ENCODE results near the gene DIAPH2. TPM values are rescaled to one million over a fixed set of nuclear protein-coding genes. Genes with fewer than 3 reads are reported as not detected.

The DIAPH2 gene
- total RNA-seq, 4 donors from 2014 or later, result 11.1 to 26.5 (median 18.7) TPM

DNA sequence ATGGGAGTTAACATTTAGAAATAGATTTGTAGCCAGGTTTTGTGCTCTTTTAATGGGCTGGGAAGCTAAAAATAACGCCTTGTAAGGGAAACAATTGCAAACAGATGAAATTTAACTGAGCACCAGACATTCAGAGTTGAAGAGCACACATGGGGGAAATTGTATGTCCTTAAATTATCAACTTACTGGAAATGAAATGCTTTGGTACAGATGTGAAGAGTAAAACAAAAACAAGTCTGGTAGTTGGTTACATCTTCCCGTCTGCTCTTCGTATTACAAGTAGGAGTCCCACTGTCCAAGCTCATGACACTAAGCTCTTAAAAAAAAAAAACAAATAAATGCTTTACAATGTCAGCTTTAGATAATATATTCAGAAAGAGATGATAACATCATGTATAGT lies 139.5 kb downstream of the DIAPH2 start:
- H3K27me3 ChIP-seq, result no peaks in the 10 kb centered on the region
- no peak overlapping the region for H3K4me3 ChIP-seq (replicated peaks in 1 of 3)
- intact Hi-C loops (cut with DNase I), result no loop called here
- H3K36me3 ChIP-seq, result no peaks in the 10 kb centered on the region
- 95 to 97% methylated on average over 3 of the region's 3 CpGs for WGBS, 2 donors
- no peaks in the 10 kb centered on the region for H3K4me1 ChIP-seq
- DNase-seq, result no peak
- H3K27ac ChIP-seq, result no peak overlapping the region
- no peaks in the 10 kb centered on the region for H3K9me3 ChIP-seq
- TF ChIP-seq, protein P1, sequence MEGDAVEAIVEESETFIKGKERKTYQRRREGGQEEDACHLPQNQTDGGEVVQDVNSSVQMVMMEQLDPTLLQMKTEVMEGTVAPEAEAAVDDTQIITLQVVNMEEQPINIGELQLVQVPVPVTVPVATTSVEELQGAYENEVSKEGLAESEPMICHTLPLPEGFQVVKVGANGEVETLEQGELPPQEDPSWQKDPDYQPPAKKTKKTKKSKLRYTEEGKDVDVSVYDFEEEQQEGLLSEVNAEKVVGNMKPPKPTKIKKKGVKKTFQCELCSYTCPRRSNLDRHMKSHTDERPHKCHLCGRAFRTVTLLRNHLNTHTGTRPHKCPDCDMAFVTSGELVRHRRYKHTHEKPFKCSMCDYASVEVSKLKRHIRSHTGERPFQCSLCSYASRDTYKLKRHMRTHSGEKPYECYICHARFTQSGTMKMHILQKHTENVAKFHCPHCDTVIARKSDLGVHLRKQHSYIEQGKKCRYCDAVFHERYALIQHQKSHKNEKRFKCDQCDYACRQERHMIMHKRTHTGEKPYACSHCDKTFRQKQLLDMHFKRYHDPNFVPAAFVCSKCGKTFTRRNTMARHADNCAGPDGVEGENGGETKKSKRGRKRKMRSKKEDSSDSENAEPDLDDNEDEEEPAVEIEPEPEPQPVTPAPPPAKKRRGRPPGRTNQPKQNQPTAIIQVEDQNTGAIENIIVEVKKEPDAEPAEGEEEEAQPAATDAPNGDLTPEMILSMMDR (IDR thresholded peaks at IDR 0.05), result no peak
- TF ChIP-seq POLR2A (IDR thresholded peaks at IDR 0.05), result no peak

DNA sequence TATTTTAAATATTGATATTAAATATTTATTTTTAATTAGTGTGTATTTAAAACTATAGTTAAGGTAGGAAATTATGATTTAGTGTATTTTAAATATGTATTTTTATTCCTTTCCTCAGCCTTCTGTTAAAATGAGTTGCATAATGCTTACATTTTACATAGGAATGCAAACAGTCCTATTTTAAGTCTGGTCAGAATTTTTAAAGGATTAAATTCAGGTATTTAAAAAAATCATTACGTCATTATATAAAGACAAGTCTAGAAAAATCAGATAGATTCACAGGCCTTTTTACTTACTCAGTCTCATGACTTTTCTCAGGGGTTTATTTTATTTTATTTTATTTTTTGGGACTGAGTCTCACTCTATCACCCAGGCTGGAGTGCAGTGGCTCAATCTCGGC lies 148.7 kb downstream of the DIAPH2 start:
- intact Hi-C loops (cut with DNase I), result no loop called here
- WGBS, 2 donors, result 96 to 99% methylated on average over 2 of the region's 2 CpGs

DNA sequence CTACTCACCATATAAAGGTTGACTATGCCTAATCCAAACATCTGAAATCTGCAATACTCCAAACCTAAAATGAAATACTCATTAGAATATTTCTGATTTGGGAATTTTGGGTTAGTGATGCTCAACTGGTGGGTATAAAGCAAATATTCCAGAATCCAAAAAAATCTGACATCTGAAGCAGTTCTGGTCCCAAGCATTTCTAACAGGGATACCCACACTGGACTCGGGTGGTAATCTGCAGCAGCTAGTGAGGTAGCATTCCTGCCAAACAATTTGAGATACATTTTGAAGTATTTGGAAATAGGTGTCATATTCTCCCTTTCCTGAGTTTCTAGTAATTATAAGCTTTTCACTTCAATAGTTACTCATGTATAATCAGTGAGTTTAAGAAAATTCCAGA lies 149.5 kb downstream of the DIAPH2 start:
- Histone ChIP-seq H3K9me3 (no peaks in the 10 kb centered on the region), H3K27me3 (no peaks in the 10 kb centered on the region), H3K4me1 (no peaks in the 10 kb centered on the region), H3K36me3 (no peaks in the 10 kb centered on the region), H3K4me3 (replicated peaks in 1 of 3) (no peak overlapping the region), H3K27ac (no peak overlapping the region)
- WGBS, 2 donors, result 90 to 100% methylated on average over 1 of the region's 1 CpG
- no peak for TF ChIP-seq POLR2A (IDR thresholded peaks at IDR 0.05)
- TF ChIP-seq, protein P1 (IDR thresholded peaks at IDR 0.05), result no peak
- DNase-seq, result no peak
- intact Hi-C loops (cut with DNase I), result no loop called here

More for the DNA sequence above, 148.7 kb downstream of the DIAPH2 start:
- Histone ChIP-seq H3K4me3 (replicated peaks in 1 of 3) (no peak overlapping the region), H3K9me3 (no peaks in the 10 kb centered on the region), H3K27ac (no peak overlapping the region), H3K4me1 (no peaks in the 10 kb centered on the region), H3K27me3 (no peaks in the 10 kb centered on the region), H3K36me3 (no peaks in the 10 kb centered on the region)
- TF ChIP-seq, protein P1 (IDR thresholded peaks at IDR 0.05), result no peak
- no peak for TF ChIP-seq POLR2A (IDR thresholded peaks at IDR 0.05)
- DNase-seq, result no peak

DNA sequence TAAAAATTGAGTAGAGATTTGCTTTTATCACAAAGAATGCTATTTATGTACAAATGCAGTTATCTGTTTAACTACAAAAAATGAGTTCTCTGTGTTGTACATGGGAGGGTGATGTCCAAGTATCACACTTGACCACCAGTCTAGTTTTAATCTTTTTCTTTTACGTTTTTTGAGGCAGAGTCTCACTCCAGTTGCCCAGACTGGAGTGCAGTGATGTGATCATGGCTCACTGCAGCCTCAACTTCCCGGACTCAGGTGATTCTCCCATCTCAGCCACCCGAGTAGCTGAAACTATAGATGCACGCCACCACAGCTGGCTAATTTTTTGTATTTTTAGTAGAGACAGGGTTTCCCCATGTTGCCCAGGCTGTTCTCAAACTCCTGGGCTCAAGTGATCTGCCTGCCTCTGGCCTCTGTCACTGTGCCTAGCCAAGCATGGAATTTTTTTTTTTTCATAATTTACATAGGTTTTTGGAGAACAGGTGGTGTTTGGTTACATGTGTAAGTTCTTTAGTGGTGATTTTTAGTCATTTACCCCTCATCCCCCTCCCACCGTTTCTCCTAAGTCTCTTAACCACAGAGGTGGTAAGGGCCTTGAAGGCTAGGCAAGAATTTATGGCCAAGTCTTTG lies 151.1 kb downstream of the DIAPH2 start:
- intact Hi-C loops (cut with DNase I), result no loop called here
- Histone ChIP-seq H3K4me1 (no peaks in the 10 kb centered on the region), H3K9me3 (no peaks in the 10 kb centered on the region), H3K4me3 (replicated peaks in 1 of 3) (no peak overlapping the region), H3K27ac (no peak overlapping the region), H3K27me3 (no peaks in the 10 kb centered on the region), H3K36me3 (no peaks in the 10 kb centered on the region)
- TF ChIP-seq POLR2A (IDR thresholded peaks at IDR 0.05), result no peak
- TF ChIP-seq, protein P1 (IDR thresholded peaks at IDR 0.05), result no peak
- 76 to 83% methylated on average over 5 of the region's 5 CpGs for WGBS, 2 donors
- DNase-seq, result no peak

DNA sequence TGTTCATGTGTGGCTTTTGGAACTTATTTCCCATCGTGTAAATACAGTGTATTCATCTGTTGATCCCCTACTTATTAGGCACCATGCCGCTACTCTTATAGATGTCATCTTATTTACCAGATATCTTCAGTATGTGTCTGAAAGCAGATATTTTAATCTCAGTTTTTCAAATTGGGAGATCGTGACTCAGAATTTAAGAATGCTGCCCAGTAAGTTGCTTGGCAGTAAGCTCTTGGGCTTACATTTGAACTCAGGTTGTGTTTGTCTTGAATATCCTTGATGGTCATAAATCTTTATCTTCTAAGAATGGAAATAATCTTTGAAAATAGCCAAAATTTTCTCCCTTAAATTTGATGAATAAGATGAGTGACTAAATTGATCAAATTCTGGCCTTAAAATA lies 153.2 kb downstream of the DIAPH2 start:
- Histone ChIP-seq H3K4me3 (replicated peaks in 1 of 3) (no peak overlapping the region), H3K4me1 (no peaks in the 10 kb centered on the region), H3K27me3 (no peaks in the 10 kb centered on the region), H3K36me3 (no peaks in the 10 kb centered on the region), H3K27ac (no peak overlapping the region), H3K9me3 (no peaks in the 10 kb centered on the region)
- WGBS, 2 donors, result 92% methylated on average over 3 of the region's 3 CpGs
- DNase-seq, result no peak
- TF ChIP-seq, protein P1 (IDR thresholded peaks at IDR 0.05), result no peak
- no peak for TF ChIP-seq POLR2A (IDR thresholded peaks at IDR 0.05)
- intact Hi-C loops (cut with DNase I), result no loop called here
